Panc1 (cell line): ENCODE results near the gene CDH23.

Experiments
- POLR2AphosphoS5 ChIP-seq: IDR thresholded peaks from 2 replicates; pipeline ENCODE4 v1.6.1; 2012; ENCODE audit warnings: mild to moderate bottlenecking, low read depth, low read length, moderate library complexity
- REST ChIP-seq, 2 experiments: IDR thresholded peaks; 2 replicates each; pipeline ENCODE4 v1.6.1; 2011 to 2012; ENCODE audit warnings: low read depth in 2 of 2, control low read depth in 1 of 2, low read length in 1 of 2, mild to moderate bottlenecking in 1 of 2, moderate library complexity in 1 of 2; ENCODE audit not compliant: insufficient read depth in 1 of 2
- TCF7L2 ChIP-seq: IDR thresholded peaks from 2 replicates; pipeline ENCODE4 v1.6.1; 2011; ENCODE audit warnings: mild to moderate bottlenecking, low read depth, low read length, inconsistent platforms
- TF ChIP-seq, protein P1 (sequence below): fragments of 450-650 bp; IDR thresholded peaks from 2 replicates; pipeline ENCODE4 v1.5.1; 2017; ENCODE audit warnings: mild to moderate bottlenecking

GRCh38 chr10:71532878-71533277, 136.2 kb downstream of the CDH23 start:
- TF ChIP-seq, protein P1, sequence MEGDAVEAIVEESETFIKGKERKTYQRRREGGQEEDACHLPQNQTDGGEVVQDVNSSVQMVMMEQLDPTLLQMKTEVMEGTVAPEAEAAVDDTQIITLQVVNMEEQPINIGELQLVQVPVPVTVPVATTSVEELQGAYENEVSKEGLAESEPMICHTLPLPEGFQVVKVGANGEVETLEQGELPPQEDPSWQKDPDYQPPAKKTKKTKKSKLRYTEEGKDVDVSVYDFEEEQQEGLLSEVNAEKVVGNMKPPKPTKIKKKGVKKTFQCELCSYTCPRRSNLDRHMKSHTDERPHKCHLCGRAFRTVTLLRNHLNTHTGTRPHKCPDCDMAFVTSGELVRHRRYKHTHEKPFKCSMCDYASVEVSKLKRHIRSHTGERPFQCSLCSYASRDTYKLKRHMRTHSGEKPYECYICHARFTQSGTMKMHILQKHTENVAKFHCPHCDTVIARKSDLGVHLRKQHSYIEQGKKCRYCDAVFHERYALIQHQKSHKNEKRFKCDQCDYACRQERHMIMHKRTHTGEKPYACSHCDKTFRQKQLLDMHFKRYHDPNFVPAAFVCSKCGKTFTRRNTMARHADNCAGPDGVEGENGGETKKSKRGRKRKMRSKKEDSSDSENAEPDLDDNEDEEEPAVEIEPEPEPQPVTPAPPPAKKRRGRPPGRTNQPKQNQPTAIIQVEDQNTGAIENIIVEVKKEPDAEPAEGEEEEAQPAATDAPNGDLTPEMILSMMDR: no peak
- TF ChIP-seq POLR2AphosphoS5 (no peak), TCF7L2 (no peak), REST (IDR thresholded peaks at IDR 0.05; ENCODE audit: insufficient read depth in 1 of 2, low read depth in 2 of 2, low read length in 1 of 2) (no peak)
